ENCODE data around the gene SERTAD1. TPM values are rescaled to one million over a fixed set of nuclear protein-coding genes. Genes with fewer than 3 reads are reported as not detected.

Gene SERTAD1
- total and polyA plus RNA-seq, 4 donors = 13.0 to 27.8 (median 17.7) TPM

Other genes starting within 250 kb of the SERTAD1 start
- gene MAP3K10, start 234.6 kb downstream of the SERTAD1 start, total RNA-seq = 10 to 100 TPM; 21.1 to 28.8 TPM
- gene MAP3K10, start 234.6 kb downstream of the SERTAD1 start, polyA plus RNA-seq = 10 to 100 TPM in 1 of 2 donors, 1 to 10 TPM in 1; 7.0 to 19.9 TPM
- not detected for gene TTC9B, start 207.6 kb downstream of the SERTAD1 start, total RNA-seq
- under 1 TPM in 1 of 2 donors, not detected in 1; 0.26 TPM for gene TTC9B, start 207.6 kb downstream of the SERTAD1 start, polyA plus RNA-seq
- gene CCNP, start 199.3 kb downstream of the SERTAD1 start, total RNA-seq = under 1 TPM; 0.42 to 0.81 TPM
- gene CCNP, start 199.3 kb downstream of the SERTAD1 start, polyA plus RNA-seq = under 1 TPM; 0.31 to 0.50 TPM
- gene AKT2, start 140.6 kb downstream of the SERTAD1 start, total RNA-seq = 100 to 1,000 TPM; 104 to 131 TPM
- 10 to 100 TPM; 24.8 to 74.3 TPM for gene AKT2, start 140.6 kb downstream of the SERTAD1 start, polyA plus RNA-seq
- 10 to 100 TPM; 16.9 to 22.3 TPM for gene C19orf47, start 77.6 kb downstream of the SERTAD1 start, total RNA-seq
- gene C19orf47, start 77.6 kb downstream of the SERTAD1 start, polyA plus RNA-seq = 10 to 100 TPM; 11.3 to 20.5 TPM
- 100 to 1,000 TPM; 184 to 291 TPM for gene PLD3, start 77.3 kb downstream of the SERTAD1 start, total RNA-seq
- 100 to 1,000 TPM; 143 to 234 TPM for gene PLD3, start 77.3 kb downstream of the SERTAD1 start, polyA plus RNA-seq
- under 1 TPM; 0.21 to 0.23 TPM for gene HIPK4, start 35.8 kb downstream of the SERTAD1 start, total RNA-seq
- gene HIPK4, start 35.8 kb downstream of the SERTAD1 start, polyA plus RNA-seq = under 1 TPM in 1 of 2 donors, not detected in 1; 0.51 TPM
- 1 to 10 TPM; 4.9 to 7.6 TPM for gene PRX, start 12.6 kb downstream of the SERTAD1 start, total RNA-seq
- gene PRX, start 12.6 kb downstream of the SERTAD1 start, polyA plus RNA-seq = 1 to 10 TPM; 3.1 to 5.2 TPM
- 10 to 100 TPM; 34.8 to 46.3 TPM for gene SERTAD3, start 18.3 kb upstream of the SERTAD1 start, total RNA-seq
- gene SERTAD3, start 18.3 kb upstream of the SERTAD1 start, polyA plus RNA-seq = 10 to 100 TPM; 25.0 to 28.5 TPM
- gene BLVRB, start 39.8 kb upstream of the SERTAD1 start, total RNA-seq = 10 to 100 TPM; 72.3 to 77.1 TPM
- gene BLVRB, start 39.8 kb upstream of the SERTAD1 start, polyA plus RNA-seq = 100 to 1,000 TPM in 1 of 2 donors, 10 to 100 TPM in 1; 96.8 to 134 TPM
- 1 to 10 TPM; 1.3 to 3.6 TPM for gene SPTBN4, start 41.0 kb upstream of the SERTAD1 start, total RNA-seq
- gene SPTBN4, start 41.0 kb upstream of the SERTAD1 start, polyA plus RNA-seq = 1 to 10 TPM in 1 of 2 donors, under 1 TPM in 1; 0.25 to 4.1 TPM
- gene SHKBP1, start 150.9 kb upstream of the SERTAD1 start, total RNA-seq = 10 to 100 TPM; 54.0 to 75.3 TPM
- 100 to 1,000 TPM in 1 of 2 donors, 10 to 100 TPM in 1; 29.4 to 150 TPM for gene SHKBP1, start 150.9 kb upstream of the SERTAD1 start, polyA plus RNA-seq
- 100 to 1,000 TPM; 286 to 725 TPM for gene LTBP4, start 175.4 kb upstream of the SERTAD1 start, total RNA-seq
- gene LTBP4, start 175.4 kb upstream of the SERTAD1 start, polyA plus RNA-seq = 100 to 1,000 TPM; 140 to 768 TPM